Muscle layer of duodenum (tissue), 2 donors: ENCODE results near the gene RNU6-8.

Experiments
- H3K27ac ChIP-seq: one replicate; pipeline ENCODE4 v1.7.0; 2013; ENCODE audit warnings: mild to moderate bottlenecking, low read length
- H3K27me3 ChIP-seq: one replicate; pipeline ENCODE4 v1.7.0; 2013; ENCODE audit warnings: low read depth, mild to moderate bottlenecking, control low read depth, low read length
- H3K36me3 ChIP-seq, 2 donors: one replicate each; pipeline ENCODE4 v1.7.0; 2013; ENCODE audit warnings: low read length in 2 of 2, control low read depth in 1 of 2, mild to moderate bottlenecking in 1 of 2; ENCODE audit not compliant: insufficient read depth in 2 of 2, control insufficient read depth in 1 of 2
- H3K4me1 ChIP-seq, 2 donors: one replicate each; pipeline ENCODE4 v1.7.0; 2013; ENCODE audit warnings: low read length in 2 of 2, mild to moderate bottlenecking in 2 of 2, control low read depth in 1 of 2, moderate library complexity in 1 of 2; ENCODE audit not compliant: insufficient read depth in 2 of 2, control insufficient read depth in 1 of 2
- H3K4me3 ChIP-seq, 2 donors: one replicate each; pipeline ENCODE4 v1.7.0; 2013; ENCODE audit warnings: low read length in 2 of 2, low read depth in 1 of 2, mild to moderate bottlenecking in 1 of 2
- H3K9me3 ChIP-seq, 2 donors: one replicate each; pipeline ENCODE4 v1.7.0; 2013; ENCODE audit warnings: low read length in 2 of 2, control low read depth in 1 of 2, mild to moderate bottlenecking in 1 of 2; ENCODE audit not compliant: control insufficient read depth in 1 of 2
- donor health status: healthy.

The RNU6-8 gene

GRCh38 chr14:32202998-32203882 is at the start of gene RNU6-8:
TSS of gene RNU6-8 (minus strand) at chr14:32203269.
- Histone ChIP-seq H3K27me3 (no peaks in the 10 kb centered on the region), H3K4me1 (peaks cover 0 to 3% of the 10 kb centered on the region in 2 donors), H3K9me3 (no peaks in the 10 kb centered on the region), H3K27ac (peak within 1 kb of the TSS; percentile 67), H3K36me3 (no peaks in the 10 kb centered on the region), H3K4me3 (peak within 1 kb of the TSS; percentile 64 to 94)

GRCh38 chr14:32252030-32252670 is 49.1 kb upstream of the RNU6-8 start:
- Histone ChIP-seq H3K27me3 (no peaks in the 10 kb centered on the region), H3K27ac (peak overlapping the region; percentile 40), H3K4me1 (peaks cover 0 to 12% of the 10 kb centered on the region in 2 donors), H3K4me3 (no peak overlapping the region), H3K9me3 (no peaks in the 10 kb centered on the region), H3K36me3 (no peaks in the 10 kb centered on the region)

- Histone ChIP-seq H3K9me3 (no peaks in the 10 kb centered on the region), H3K4me1 (peaks cover 0 to 12% of the 10 kb centered on the region in 2 donors), H3K27me3 (no peaks in the 10 kb centered on the region), H3K4me3 (no peak overlapping the region), H3K27ac (peak overlapping the region; percentile 40), H3K36me3 (no peaks in the 10 kb centered on the region)
Measured at GRCh38 chr14:32251530-32251929, 48.5 kb upstream of the RNU6-8 start.

- H3K27ac ChIP-seq = no peak overlapping the region
- H3K27me3 ChIP-seq = no peaks in the 10 kb centered on the region
- no peaks in the 10 kb centered on the region for H3K36me3 ChIP-seq
- no peak overlapping the region for H3K4me3 ChIP-seq
- H3K4me1 ChIP-seq = peaks cover 0 to 12% of the 10 kb centered on the region in 2 donors
- no peaks in the 10 kb centered on the region for H3K9me3 ChIP-seq
Measured at GRCh38 chr14:32250681-32251080, 47.6 kb upstream of the RNU6-8 start.

- Histone ChIP-seq H3K36me3 (no peaks in the 10 kb centered on the region), H3K27ac (no peak overlapping the region), H3K27me3 (no peaks in the 10 kb centered on the region), H3K4me3 (no peak overlapping the region), H3K9me3 (no peaks in the 10 kb centered on the region), H3K4me1 (peaks cover 0 to 12% of the 10 kb centered on the region in 2 donors)
Measured at GRCh38 chr14:32249780-32250179, 46.7 kb upstream of the RNU6-8 start.

GRCh38 chr14:32249371-32249770 is 46.3 kb upstream of the RNU6-8 start:
- Histone ChIP-seq H3K4me3 (no peak overlapping the region), H3K4me1 (peaks cover 0 to 10% of the 10 kb centered on the region in 2 donors), H3K27me3 (no peaks in the 10 kb centered on the region), H3K27ac (no peak overlapping the region), H3K36me3 (no peaks in the 10 kb centered on the region), H3K9me3 (no peaks in the 10 kb centered on the region)

GRCh38 chr14:32246751-32247150 is 43.7 kb upstream of the RNU6-8 start:
- Histone ChIP-seq H3K4me1 (peaks cover 0 to 6% of the 10 kb centered on the region in 2 donors), H3K27ac (no peak overlapping the region), H3K27me3 (no peaks in the 10 kb centered on the region), H3K9me3 (no peaks in the 10 kb centered on the region), H3K36me3 (no peaks in the 10 kb centered on the region), H3K4me3 (no peak overlapping the region)

- no peaks in the 10 kb centered on the region for H3K36me3 ChIP-seq
- no peak overlapping the region for H3K27ac ChIP-seq
- H3K4me1 ChIP-seq = no peaks in the 10 kb centered on the region
- no peaks in the 10 kb centered on the region for H3K9me3 ChIP-seq
- H3K27me3 ChIP-seq = no peaks in the 10 kb centered on the region
- H3K4me3 ChIP-seq = no peak overlapping the region
Measured at GRCh38 chr14:32244404-32244803, 41.3 kb upstream of the RNU6-8 start.

GRCh38 chr14:32233260-32233659 is 30.2 kb upstream of the RNU6-8 start:
- H3K4me1 ChIP-seq = peaks cover 0 to 8% of the 10 kb centered on the region in 2 donors
- H3K36me3 ChIP-seq = no peaks in the 10 kb centered on the region
- no peaks in the 10 kb centered on the region for H3K9me3 ChIP-seq
- H3K27me3 ChIP-seq = no peaks in the 10 kb centered on the region
- no peak overlapping the region for H3K27ac ChIP-seq
- no peak overlapping the region for H3K4me3 ChIP-seq

GRCh38 chr14:32232481-32232880 is 29.4 kb upstream of the RNU6-8 start:
- Histone ChIP-seq H3K9me3 (no peaks in the 10 kb centered on the region), H3K4me3 (no peak overlapping the region), H3K27me3 (no peaks in the 10 kb centered on the region), H3K36me3 (no peaks in the 10 kb centered on the region), H3K4me1 (peaks cover 0 to 8% of the 10 kb centered on the region in 2 donors), H3K27ac (no peak overlapping the region)

- Histone ChIP-seq H3K4me1 (peaks cover 0 to 8% of the 10 kb centered on the region in 2 donors), H3K36me3 (no peaks in the 10 kb centered on the region), H3K4me3 (no peak overlapping the region), H3K9me3 (no peaks in the 10 kb centered on the region), H3K27ac (peak overlapping the region; percentile 28), H3K27me3 (no peaks in the 10 kb centered on the region)
Measured at GRCh38 chr14:32230695-32231280, 27.7 kb upstream of the RNU6-8 start.
